GM19467 (cell line): ENCODE measurements around the gene MRNIP.

ENCODE experiments used
- ATAC-seq: cut with Tn5 transposase; IDR thresholded peaks from one replicate; pipeline ENCODE4 v1.9.1; 2021; ENCODE audit warnings: mild to moderate bottlenecking, moderate library complexity; ENCODE audit not compliant: unreplicated experiment

Gene MRNIP

DNA sequence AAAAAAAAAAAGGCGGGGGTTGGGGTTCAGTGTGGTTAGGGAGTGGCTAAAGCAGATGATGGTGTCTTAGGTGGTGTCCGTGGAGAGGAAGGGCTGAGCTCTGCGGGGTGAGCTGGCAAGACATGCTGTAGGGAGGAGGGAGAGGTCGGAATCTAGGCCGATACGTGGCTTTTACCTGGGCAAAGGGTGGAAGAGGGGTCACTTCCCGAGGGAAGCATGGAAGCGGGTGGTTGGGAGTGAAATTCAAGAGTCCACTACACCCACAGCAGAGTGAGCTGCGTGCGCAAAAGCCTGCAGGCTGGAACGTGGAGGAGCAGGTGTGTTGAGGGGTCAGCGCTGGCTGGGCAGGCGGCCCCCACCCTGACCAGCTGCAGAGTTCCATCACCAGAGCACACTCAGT is 31.3 kb upstream of the MRNIP start:
- ATAC-seq, result no peak

DNA sequence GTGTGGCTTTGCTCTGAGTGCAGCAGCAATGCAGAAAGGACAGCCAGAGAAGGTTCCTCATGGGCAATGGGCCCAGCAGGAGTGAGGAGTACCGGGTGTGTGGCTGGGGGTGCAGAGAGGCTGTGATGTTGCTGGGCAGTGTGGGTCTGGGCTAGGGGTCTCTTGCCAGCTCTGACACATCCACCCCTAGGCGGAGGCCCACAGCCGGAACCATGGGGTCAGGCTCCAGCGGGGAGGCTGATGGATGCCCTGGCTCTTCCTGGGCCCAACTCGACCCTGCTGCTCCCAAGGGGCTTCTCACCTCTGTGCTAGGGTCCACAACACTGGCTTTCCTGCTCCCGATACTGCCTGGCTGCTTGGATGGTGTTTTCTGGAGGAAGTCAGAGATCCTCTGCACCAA is 29.2 kb upstream of the MRNIP start:
- ATAC-seq, result no peak

DNA sequence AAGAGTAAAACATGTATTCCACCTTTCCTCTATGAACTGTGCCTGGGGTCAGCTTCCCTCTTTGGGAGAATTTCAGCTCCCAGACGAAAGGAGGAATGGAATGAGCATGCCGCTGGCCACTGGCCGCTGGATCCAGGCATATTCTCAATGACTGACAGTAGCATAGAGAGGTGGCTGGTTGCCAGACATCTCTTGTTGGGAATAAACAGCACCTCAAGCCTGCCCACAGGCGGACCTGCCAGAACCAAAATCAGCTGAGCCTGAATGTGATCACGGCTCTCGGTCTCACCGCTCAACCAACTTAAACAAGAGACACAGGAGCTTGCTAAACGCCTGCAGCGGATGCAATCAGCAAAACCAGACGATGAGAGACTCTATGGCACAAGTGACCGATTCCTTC is 28.5 kb upstream of the MRNIP start:
- no peak for ATAC-seq

DNA sequence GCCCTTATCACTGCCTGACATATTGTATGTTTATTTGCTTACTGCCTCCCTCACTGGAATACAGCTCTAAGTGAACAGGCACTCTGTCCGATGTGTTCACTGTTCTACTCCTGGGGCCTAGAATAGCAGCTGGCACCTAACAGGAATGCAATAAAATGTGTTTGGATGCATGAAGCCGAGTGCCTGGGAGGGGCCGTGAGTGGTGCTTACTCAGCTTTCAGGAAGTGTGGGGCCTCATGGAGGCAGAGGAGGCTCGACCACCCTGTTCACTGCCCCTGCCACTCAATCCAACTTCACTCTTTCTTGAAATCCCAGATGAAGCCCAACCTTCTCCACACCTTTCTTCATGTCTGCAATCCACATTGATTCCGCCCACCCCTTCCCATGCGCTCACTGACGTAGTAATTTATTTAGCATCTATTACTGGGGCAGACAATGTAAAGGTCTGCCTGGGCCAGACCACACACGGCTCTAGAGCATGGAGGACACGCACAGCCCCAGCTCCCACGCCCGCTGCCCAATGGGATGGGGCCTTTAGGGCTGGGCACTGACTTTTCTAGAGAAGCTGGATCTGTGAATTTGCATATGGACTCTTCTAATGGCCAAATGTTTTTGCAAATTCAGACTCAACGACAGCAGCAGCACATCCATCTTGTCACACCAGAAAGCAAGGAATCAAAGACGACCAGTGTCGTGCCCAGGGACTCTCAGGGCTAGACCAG is 27.7 kb upstream of the MRNIP start:
- ATAC-seq, result no peak

DNA sequence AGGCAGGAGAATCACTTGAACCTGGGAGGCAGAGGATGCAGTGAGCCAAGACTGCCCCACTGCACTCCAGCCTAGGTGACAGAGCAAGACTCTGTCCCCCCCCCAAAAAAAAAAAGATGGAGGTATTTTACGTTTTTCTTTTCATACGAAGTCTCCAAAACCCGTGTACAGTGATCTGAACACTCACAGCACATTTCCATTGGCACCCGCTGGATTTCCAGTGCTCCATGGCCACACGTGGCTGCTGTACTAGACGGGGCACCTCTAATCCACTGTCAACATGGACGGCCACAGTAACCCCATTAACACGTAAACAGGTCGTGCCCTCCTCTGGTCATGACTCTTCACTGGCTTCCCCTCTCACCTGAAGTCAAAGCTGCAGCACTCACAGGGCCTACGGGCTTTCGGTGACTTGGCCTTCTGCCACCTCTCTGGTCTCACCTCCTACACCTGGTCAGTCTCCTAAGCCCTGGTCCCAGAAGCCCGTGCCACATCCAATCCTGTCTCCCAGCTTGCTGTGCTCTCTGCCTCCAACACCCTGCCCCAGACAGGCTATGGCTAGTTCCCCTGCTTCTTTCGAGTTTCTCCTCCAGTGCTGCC is 27.0 kb upstream of the MRNIP start:
- ATAC-seq, result no peak

DNA sequence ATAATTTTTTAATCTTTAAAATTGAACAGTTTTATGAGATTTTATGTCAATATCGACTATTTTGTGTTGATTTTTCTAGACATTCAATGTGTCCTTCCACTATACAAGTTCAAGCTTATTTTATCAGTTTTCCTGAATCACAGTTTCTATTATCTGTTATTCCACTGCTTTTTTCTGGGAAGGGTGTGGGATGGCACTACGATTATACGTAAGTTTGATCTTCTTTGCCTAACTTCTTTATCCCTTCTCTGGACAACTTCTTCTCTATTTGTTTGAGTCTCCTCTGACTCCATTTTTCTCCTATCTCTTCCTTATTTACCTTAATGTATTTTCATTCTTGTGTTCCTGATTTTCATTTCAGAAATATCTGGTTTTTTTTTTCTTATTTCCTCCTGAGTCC is 24.5 kb upstream of the MRNIP start:
- no peak for ATAC-seq

DNA sequence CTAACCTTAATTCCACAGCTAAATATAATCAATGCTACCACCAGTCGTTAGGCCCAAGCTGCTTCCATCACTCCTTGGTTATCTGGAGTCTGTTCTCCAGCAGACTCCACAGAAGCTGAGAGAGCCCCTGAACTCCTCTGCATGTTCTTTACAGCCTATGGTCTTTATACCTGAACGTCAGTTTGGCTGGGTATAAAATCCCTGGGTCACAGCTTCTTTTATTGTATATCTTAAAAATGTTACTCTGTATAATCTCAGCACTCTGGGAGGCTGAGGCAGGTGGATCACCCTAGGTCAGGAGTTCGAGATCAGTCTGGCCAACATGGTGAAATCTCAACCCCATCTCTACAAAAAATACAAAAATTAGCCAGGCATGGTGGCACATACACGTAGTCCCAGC is 23.7 kb upstream of the MRNIP start:
- ATAC-seq, result no peak

DNA sequence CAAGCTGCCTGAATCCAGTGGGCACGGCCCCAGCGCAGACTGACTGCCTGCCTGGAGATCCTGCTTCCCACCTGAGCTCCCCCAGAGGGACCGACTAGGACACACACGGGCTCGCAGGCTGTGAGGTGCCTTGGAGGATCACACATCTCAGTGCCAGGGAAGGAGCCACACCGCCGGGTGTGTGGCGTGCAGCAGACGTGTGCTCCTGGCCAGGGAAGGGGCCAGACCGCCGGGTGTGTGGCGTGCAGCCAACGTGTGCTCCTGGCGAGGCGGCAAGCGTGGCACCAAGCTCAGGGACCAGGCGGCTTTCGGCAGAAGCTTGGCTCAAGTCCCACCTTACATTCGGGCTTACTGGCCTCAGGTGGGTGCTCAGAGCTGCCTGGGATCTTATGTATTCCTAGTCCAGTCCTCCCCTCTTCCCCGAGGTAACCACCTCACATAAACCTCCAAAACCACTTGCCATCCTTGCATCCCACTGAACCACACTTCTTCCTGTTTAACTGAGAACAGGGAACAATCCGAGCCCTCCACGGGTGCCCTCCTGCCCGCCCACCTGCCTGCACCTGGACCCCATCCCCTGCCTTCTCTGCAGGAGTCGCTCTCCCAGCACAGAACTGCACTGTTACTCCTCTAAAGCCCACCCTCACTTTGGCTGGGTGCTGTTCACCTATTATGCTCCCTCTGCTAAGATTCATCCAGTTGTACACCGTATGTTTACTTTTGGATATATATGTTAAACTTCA is 22.4 kb upstream of the MRNIP start:
- no peak for ATAC-seq

DNA sequence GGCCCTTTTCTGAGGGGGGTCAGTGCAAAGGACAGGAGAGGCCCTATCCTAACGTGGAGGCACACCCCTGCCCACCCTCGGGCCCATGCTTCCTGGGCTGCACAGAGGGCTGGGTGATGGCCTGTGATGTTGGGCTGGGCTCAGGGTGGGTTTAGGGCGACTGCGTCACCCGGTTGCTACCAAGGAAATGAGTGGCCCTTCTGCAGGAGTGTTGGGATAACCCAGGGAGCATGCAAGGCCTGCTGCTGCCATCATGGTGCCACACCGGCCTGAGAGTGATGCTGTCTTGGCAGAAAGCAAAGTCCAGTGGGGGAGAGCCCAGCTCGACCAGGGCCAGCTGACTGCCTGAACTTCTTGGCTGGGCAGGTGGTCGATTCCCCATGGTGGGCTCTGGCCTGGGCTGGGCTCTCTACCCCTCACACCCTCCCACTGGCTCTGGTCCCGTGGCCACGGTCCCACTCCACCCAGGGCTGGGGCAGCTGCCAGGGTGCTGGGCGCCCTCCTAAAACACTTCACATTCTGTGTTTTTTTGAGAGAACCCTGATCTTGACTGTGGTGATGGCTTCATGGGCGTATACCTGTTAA is 21.5 kb upstream of the MRNIP start:
- ATAC-seq, result no peak

DNA sequence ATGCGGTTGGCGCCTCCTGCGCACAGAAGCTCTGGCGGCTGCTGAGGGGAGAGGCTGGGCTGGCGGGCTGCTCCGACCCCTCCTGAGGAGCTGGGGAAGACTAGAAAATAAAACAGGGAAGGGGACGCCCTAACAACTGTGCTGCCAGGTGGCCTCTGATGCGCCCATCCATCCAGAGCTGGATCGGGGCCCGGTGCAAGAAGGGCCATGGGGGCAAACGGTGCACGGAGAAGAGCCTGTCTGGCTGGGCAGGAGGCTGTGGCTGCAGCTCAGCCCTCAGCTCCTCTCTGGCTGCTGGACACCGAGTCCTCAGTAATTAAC is 21.0 kb upstream of the MRNIP start:
- no peak for ATAC-seq

DNA sequence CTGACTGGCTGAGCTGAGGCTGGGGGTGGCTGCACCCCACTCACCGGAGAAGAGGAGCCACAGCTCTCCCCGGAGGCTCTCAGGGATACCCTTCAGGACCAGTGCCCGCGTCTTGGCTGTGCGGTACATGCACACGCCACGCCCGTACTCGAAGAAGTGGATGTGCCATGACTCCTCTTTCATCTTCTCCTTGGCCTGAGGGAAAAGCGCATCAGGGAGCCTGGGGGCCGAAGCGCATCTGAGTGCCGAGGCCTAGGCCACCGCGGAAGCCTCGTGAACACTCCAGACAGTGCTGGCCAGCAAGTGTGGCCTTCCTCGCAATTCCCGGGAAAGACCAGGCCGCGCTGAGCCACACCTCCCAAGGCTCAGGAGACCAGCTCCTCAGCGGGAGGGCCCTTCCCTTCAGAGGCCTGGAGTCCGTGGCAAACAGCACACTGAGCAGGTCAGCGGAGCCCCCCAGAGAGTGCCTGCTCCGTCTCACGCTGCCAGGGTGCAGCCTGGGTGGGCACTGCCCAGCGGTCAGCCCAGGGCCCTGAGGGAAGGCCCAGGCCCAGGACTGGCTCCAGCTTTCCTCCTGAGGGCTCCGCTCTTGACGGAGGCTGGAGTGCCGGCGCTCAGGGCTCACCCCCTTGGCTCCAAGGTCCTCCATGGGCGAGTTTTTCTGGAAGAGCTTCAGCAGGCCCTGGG is 20.5 kb upstream of the MRNIP start:
- ATAC-seq, result no peak

DNA sequence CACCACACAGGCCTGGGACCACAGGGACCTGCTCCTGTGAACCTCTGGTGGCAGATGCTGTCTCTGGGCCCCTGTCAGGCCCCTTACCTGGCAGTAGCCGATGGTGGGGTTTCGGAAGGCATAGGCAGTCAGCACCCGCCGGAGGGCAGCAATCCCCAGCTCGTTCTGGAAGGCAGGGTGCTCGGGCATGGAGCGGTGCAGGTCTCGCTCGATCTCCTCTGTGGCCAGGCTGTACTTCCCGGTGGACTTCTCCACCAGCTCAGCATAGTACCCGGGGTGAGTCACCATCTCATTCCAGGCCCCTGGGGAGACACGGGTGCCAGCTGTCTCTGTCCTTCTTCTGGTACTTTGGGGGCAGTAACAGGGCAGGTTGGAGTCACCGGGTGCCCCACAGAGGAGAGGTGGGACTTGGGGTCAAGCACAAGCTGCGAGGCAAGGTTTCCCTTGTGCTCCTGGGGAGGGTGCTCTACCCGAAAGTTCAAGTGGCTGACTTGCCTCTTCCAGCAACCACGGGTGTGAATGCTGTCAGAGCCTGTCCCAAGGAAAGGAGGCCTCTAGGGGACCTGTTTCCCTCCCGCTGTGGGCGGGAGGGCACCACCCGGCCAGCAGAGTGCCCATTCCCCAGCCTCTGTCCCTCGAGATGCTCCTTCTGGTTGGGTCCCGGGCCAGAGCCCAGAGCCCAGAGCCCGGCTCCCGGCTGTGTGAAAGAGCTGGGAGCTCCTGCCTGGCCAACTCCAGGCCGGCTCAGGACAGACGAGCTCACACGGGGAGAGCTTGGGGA is 19.8 kb upstream of the MRNIP start:
- no peak for ATAC-seq

DNA sequence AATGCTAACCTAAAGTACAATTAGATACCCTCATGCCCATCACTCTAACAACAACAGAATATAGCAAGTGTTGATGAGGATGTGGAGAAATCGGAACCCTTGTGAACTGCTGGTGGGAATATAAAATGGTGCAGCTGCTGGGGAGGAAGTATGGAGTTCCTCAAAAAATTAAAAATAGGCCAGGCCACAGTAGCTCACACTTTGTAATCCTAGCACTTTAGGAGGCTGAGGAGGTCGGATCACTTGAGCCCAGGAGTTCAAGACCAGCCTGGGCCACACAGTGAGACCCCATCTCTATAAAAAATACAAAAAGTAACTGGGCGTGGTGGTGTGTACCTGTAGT is 18.0 kb upstream of the MRNIP start:
- no peak for ATAC-seq

DNA sequence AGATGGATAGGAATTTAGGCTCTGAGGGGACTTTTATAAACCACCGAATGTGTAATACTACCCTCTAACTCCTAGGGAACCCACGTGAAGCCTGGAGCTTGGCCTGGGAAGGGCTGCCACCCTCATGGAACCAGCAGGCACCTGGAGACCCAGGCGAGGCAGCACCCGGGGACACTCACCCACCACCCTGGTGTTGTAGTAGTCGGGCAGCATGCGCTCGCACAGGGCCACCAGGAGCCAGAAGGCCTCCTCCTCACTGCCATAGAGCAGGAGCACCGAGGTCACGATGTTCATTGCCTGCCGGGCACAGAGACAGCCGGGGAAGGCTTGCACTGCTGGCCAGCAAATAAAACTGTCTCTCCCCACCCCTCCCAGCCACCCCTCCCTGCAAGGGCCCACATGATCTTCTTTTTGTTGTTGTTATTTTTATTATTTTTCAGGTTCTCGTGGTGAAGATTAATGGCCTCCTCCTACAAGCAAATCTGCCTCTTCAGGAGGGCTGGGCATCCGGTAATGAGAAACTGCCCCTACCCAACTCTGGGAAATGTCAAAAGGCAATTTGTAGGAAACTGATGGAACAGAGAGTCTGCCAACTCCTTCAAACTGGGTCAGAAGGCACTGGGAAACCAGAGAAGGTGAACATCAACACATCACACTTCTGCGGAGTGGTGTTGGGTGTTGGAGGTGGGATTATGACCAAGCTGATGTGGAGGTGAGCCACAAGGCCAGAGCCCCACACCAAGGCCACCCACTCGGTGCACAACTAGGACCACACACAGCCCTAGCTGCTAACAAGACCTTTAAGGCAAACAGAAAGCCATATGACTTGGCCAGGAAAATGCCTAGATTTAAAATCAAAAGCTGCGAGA is 17.4 kb upstream of the MRNIP start:
- no peak for ATAC-seq

DNA sequence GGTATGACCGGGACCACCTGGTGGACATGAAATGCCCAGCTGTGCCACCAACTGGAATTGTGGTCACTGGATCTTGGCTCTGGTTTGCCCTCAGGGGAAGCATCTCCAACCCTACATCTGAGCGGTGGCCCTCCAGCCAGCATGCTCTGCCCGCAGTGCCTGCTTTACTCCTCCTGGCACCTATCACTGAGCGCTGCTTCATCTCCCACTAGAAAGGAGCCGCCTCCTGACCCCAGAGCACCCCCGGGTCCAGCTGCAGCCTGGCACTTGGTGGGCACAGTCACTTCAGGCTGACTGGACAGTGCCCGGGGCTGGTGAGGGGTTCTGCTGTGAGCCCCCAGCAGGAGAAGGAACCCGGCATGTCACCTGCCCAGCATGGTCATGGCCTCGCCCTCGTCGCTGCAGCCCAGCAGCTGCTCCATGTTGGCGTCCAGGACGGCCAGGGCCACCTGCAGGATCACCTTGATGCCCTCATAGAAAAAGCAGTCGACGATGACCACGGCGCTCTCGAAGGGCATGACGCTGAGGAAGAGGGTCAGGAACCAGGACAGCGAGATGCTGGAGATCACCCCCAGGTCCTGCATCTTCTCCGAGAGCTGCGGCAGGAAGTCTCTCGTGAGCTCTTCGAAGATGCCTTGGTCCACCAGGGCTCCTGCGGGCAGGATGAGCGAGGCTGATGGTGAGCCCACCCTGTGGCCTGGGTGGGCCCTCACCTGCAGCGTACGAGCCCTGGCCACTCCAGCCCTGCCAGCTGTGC is 16.1 kb upstream of the MRNIP start:
- ATAC-seq, result no peak

DNA sequence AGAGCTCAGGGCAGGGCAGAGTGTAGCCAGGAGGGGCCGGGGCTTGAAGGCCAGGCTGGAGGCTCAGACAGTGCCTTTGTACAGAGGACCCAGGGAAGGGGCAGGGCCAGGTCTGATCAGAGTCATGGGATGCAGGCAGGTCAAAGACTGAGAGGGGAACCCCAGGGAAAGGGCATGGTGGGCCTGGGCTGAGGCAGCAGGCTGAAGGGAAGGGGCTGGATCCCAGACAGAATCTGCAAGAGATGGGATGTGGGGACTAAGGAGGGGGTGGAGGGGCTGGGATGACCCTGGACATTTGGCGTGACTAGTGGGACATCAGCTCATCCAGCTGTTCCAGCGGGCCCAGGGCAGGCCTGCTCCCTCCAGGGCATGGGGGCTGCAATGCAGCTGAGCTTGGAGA is 15.5 kb upstream of the MRNIP start:
- ATAC-seq, result no peak

DNA sequence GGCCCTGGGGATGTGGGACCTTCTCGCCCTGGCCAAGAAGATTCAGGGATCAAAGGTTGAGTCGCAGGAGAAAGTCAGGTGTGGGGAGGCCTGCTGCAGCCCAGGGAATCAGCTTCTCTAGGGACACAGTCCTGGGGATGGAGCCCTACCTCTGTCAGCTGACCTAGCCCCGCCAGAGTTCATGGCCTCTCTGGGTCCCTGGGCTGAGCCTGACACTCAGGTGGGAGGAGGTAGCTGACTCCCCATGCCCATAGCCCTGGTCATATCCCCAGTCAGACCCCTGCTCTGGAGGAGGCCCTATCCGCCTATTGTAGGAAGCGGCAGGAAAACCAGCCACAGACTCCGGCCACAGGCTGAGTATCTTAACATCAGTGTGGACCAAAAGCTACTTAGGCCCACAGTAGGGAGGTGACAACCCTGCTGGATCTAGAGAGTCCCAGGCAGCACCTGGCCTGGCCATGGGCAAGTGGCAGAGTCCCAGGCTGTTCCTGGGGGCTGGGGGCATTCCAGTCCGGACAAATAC is 15.0 kb upstream of the MRNIP start:
- ATAC-seq, result no peak

DNA sequence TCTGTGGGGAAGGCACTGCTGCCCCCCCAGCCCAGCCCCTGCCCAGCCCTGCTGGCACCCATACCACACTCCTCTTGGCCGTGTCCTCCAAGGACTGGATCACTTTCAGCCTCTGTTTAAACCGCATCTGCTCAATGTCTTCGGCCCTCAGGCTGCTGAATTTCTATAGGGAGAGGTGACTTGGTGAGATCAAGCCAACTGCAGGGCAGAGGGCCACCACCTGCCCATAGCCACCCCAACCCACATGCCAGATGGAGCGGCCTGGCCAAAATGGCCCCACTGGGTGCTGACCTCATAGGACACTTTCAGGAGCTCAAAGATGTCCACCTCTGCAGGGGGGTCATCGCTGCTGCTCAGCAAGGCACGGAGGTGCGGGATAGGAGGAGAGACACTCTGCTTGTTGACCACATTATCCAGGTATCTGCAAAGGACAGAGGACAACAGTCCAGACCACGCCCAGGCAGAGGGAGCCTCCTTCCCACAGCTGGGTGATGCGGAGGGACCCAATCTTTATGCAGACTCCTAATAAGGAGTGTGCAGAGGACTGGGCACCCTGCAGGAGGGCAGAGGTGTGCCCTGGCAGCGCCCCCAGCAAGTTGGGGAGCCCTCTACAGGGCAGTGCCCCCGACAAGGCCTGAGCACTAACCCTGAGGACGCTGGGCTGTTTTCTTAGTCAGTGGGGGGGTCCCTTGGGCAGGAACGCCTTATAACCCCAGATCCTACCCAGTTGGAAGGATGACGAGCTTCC is 14.4 kb upstream of the MRNIP start:
- no peak for ATAC-seq
